NCI-H774 (cell line): ENCODE data around the gene CHST12.
"Not testable (repeated sequence)": the region's sequence is repeated elsewhere in the genome, so short reads cannot be mapped to it uniquely, and the experiment has no call there.

Experiments used
- DNase-seq: peaks from one replicate; lab custom pipeline; 2025; lab: John Stamatoyannopoulos, UW

The CHST12 gene

DNA sequence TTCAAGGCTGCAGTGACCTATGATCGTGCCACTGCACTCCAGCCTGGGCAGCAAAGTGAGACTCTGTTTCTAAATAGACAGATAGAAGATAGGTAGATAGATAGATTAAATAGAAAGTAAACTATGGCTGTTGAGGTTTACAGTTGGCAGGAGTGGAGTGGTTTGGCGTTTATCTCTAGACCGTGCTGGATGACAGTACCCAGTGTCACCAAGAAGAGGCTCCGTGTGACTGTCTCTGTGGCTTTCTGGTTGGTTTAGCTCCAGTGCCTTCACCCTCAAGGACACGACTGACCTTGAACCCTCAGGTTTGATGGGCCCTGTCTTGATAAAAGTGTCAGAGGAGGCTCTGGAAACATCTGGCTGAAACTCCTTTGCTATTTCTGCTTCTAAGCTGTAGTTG, 31.7 kb downstream of the CHST12 start:
- no peak for DNase-seq

DNA sequence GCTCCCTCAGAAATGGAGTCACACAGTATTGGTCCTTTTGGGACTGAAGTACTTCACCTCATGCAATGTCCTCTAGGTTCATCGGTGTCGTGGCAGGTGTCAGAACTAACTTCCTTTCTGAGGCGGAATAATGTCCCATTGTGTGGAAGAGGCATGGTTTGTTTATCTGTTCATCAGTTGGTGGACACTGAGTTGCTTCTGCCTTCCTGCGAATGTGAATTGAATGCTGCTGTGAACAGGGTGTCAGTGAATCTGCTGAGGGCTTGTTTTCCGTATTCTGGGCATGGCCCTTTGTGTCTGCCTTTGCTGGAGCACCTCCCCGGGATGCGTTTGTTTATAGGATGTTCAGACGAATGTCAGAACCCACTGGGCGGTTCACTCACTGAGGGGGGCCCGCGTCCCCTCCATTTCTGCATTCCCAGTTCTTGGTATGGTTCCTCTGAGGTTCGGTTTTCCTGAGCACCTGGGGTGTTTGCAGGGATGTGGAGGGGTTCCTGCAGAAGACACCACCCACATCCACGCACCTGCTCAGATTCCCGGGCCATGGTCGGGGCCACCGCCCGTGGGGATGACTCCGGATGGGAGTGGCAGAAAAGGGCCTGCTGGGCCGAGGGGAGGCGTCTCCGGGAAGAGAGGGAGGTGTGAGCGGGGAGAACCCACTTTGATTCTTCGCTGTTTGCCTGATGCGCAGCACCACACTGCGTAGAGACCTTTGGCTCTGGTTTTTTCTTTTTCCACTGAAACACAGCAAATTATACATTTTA, 33.1 kb downstream of the CHST12 start:
- no peak for DNase-seq

- no peak for DNase-seq
Observed at GRCh38 chr7:2437136-2437535, 33.7 kb downstream of the CHST12 start.

GRCh38 chr7:2437537-2438148, 34.2 kb downstream of the CHST12 start:
- no peak for DNase-seq

DNA sequence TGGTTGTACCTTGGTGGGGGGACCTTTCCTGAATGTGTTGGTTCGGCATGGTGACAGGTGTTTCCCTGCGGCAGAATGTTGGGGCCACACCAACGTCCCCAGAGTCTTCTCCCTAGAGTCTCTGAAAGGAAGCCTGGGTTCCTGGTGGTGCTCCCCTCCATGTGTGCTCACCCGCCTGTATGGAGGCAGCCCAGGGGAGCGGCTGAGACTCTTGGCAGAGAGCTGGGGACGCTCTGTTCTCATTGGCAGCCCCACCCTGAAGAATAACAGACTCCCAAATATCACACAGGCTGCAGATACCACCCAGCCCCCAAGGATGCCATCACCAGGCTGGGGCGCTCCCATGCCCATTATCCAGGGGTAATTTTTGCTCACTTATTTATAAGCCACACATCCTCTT, 34.8 kb downstream of the CHST12 start:
- no peak for DNase-seq

DNA sequence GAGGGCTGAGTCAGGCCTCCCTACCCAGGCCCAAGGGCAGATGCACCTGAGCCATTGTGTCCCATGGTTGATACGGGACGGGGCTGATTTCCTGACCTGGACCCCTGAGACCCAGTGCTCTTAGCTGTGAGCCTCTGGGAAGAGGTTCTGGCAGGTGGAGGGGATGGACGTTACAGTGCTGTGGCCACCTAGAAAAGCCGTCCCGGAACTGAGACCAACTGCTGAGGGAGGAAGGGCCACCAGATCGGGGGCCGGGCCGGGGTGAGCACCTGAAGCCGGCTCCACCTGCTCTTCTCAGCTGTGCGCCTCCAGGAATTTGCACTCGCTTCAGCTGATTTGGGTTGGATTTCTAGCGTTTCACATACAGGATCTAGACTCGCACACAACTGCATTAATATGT, 35.4 kb downstream of the CHST12 start:
- no peak for DNase-seq

GRCh38 chr7:2440608-2441245, 37.3 kb downstream of the CHST12 start:
- DNase-seq: no peak

DNA sequence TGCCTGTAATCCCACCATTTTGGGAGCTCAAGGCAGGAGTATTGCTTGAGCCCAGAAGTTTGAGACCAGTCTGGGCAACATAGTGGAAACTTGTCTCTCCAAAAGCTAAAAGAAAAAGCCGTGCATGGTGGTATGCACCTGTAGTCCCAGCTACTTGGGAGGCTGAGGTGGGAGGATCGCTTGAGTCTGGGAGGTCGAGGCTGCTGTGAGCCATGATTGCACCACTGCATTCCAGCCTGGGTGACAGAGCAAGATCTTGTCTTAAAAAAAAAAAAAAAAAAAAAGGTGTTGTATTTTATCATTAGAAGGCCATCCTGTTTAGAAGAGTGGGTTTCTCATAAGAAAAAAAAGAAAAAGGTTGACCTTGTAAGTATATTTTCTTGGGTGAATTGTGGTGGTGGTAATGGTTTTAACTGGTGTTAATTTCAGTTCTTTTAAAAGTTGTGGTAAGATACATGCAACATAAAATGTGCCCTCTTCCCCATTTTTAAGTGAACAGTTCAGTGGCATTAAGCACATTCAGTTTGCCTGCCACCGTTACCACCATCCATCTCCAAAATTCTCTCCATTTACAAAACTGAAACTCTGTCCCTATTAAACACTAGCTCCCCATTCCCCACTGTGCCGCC, 38.1 kb downstream of the CHST12 start:
- DNase-seq: no peak

DNA sequence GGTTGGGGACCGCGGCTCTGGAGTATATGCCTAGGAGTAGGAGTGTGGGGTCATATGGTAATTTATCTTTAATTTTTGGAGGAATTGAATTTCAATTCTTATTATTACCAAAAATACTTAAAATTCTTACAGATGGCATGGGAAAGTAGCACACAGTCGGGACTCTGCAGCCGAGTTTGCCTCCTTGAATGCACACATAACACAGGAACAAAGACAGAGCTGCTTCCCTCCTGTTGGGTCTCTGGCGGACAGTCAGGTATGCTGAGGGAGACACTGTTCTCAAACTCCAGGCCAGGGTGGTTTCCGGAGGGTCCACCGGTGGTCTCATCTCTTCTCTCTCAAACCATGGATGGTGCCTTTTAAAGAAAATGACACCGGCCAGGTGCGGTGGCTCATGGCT, 40.1 kb downstream of the CHST12 start:
- no peak for DNase-seq

DNA sequence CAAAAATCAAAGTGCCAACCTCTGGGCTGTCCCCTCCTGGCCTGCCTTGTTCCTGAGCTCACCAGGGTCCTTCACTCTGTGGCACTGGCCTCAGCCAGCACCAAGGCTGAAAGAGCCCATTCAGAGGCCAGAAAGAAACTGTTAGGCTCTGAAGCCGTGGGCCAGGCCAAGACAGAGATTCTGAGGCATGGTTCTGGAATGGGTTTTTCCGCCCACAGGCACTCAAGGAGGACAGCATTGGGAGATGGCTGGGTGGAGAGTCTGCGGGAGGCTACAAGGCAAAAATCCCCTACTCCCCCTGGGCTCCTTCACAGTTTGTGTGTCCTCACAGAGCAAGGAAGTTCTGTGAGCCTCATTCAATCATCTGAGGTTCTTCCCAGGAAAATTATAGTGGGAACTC, 41.1 kb downstream of the CHST12 start:
- DNase-seq: no peak

- DNase-seq: no peak
Observed at GRCh38 chr7:2445047-2445446, 41.6 kb downstream of the CHST12 start.

DNA sequence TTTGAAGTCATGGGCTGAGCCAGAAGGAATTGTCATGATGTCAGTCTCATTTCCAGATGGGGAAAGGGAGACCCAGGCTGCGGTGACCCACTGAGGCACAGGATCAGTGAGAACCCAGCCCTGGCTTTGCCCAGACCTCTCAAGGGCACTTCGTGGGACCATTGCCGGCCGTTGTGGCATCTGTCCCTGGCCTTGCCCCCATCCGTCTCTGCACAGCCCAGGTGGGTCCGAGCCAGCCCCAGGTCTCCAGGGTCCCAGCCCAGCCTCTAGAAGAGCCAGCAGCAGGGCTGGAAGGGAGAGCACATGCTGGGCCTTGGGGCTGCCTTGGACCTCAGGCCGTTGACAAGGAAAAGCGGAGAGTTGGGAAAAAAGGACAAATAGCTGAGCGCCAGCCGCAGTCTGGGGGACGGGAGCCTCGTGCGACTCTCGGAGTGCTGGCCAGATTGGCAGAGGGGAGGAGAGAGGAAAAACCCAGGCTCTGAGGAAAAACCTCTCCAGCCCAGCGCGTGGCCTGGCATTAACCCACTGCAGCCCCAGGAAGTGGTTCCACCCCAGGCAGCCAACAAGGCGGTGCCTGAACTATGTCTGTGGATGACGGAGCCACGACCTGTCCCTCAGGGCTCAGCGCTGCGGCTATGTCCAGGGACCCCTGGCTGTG, 42.6 kb downstream of the CHST12 start:
- DNase-seq: no peak

DNA sequence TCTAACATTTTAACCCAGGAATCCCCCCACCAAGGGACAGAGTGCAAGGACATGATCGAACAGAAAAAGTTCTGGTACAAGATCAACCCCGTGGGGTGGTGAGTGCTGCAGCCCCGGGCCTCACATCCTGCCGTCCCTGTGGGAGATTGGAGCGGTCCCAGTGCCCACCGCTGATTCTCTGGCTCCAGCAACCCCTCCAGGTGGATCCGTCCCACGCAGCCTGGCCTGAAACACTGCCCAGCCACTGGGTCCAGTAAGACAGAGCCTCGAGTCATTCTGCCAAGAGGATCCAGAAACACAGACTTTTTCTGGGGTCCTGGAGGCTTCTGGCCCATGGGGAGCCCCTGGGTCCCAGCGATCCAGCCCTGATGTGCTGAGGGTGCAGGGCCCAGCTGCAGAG, 43.3 kb downstream of the CHST12 start:
- no peak for DNase-seq

DNA sequence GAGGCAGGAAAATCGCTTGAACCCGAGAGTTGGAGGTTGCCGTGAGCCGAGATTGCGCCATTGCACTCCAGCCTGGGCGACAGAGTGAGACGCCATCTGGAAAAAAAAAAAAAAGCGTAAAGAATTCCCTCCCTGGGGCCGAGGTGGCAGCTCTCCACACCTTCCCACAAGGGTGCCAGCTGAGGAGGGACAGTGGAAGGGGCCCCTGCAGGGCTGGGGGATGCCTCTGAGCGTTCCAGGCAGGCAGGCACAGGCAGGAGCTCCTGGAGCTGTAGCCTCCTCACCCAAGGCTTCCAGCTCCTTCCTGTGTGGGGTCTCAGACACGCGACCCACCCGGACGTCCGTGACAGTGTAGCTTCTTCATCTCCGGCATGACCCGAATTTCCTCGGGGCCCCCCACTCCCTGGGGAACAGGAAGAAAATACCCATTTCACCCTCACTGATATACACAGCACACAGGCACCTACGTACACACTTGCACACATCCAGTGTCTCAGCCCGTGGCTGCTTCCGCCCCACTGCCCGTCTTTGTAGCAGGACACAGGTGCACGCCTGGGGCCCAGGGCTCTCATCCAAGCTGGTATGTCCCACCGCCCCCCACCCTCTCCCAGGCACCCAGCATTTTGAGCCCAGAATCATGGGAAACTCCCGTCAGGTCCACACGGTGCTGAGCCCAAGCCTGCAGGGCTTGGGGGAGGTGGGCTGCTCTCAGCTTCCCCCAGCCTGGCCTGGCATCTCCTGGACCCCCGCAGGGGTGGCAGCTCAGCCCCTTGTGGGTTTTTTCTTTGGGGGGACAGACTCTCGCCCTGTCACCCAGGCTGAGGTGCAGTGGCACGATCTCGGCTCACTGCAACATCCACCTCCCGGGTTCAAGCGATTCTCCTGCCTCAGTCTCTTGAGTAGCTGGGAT, 47.0 kb downstream of the CHST12 start:
- DNase-seq: no peak

DNA sequence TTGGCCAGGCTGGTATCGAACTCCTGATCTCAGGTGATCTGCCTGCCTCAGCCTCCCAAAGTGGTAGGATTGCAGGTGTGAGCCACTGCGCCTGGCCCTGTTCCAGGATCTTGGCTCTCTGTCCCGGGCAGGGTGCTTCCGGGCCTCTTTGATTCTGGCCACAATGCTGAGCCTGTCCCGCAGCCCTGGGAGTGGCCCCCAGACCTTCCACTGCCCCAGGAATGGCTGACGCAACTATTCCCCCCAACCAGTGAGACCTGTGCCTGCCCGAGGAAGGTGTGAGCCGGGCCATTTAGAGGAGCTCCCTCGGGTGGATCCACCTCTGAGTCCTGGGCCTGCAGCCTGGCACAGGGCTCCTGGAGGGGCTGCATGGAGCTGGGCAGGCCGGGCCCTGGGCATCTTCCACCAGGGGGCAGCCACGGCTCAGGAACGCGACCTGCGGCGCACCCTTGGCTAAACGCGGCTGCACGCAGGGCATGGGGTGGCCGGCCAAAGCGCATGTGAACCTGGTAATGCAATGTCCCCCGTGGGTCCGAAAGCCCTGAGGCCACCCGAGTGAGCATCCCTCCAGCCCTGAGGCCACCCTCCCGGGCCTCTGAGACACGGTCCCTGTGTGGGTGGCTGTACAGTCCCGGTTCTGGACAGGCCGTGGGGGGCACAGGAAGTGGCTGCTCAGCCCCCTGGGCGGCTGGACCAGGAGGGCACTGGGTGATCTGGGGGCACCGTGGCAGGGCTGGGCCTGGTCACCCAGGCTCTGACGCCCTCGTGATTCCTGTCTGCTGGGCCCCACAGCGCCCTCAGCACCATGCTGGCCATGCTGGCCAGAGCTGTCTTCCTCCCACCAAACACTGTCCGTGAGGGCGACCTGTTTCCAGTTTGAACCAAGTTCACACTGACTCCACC, 48.0 kb downstream of the CHST12 start:
- peak; percentile 58 for DNase-seq

- DNase-seq: no peak
Observed at GRCh38 chr7:2452074-2452507, 48.7 kb downstream of the CHST12 start.

GRCh38 chr7:2452643-2453270, 49.3 kb downstream of the CHST12 start:
- DNase-seq: no peak

DNA sequence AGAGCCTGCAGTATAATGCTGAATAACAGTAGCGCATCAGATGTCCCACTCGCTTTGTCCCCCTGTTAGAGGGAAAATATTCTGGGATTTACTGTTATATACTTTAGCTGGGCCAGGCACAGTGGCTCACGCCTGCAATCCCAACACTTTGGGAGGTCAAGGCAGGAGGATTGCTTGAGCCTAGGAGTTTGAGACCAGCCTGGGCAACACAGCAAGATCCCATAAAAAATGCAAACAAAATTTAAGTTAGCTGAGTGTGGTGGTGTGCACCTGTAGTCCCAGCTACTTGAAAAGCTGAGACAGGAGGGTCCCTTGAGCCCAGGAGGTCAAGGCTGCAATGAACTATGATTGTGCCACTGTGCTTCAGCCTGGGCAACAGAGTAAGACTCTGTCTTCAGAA, 50.4 kb downstream of the CHST12 start:
- DNase-seq: not testable (repeated sequence)

DNA sequence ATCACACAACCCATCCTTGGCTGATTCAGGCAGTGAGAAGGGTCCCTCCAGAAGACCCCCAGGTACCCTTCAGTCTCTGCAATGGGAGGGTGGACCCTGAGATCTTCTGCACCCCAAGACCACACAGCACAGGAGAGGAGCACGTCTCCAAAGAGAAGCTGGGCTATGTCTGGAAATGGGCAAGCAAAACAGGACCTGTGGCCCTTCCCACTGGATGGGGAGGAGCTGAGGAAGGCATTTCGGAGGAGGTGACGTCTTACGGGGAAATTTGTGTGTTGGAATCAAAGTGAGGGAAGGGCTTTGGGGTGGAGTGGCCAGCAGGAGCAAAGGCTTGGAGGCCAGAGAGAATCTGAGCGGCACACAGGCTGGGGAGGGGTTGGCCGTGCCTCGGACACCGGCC, 56.3 kb downstream of the CHST12 start:
- no peak for DNase-seq

DNA sequence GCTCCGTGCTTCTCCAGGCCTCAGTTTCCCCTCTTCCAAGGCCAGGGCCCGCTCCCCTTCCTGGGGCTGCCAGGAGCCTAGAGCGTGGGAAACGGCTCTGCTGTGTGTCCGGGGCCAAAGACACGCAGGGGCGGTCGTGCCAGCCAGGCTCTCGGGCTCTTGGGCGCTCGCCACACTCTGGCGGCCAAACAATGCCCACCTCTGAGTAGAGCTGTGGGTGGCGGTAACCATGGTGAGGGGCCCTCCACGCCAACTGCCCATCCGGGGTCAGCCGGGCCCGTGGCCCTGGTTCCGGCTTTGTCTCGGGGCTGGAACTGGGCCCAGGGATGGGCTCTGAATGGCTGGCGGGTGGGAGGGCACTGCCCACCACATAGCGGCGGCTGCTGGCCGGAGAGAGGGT, 56.8 kb downstream of the CHST12 start:
- DNase-seq: no peak
